ENCODE measurements around the gene CKAP5.

The CKAP5 gene

DNA sequence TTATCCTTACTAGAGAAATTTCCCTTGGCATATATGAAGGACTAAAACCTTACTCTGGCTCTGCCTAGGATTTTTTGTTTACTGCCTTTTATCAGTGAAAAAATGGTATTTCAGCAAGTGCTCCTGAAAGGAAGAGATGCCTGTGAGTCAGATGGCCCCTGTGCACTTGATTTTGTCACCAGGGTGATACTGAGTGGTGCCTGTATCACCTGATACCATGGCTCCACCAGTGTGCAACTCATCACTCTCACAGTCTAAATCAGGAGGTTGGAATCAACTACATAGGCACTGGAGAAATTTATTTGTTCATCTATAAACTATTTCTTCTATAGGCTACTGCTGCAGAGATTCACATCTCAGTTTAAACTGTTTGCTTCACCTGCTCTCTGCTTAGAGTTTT, 83.8 kb downstream of the CKAP5 start:
- DNase-seq (ENCODE audit: low read depth): no peak

DNA sequence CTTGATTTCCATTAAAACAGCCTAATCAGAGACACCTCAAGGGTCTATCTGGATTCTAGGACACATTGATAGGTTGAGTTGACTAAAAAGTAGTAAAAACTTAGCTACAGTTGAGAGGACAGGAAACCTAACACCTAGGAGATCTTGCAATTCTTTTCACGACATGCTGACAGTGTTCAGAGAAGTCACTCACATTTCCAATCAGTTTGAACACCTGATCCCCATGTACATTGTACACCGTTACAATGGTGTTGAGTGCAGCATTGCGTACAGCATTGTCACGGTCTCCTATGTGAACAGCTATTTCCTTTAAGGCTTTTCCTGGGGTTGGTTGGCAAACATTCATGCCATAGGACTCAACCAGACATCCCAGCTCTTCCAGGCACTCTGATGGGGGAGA, 84.3 kb downstream of the CKAP5 start:
- DNase-seq (ENCODE audit: low read depth): no peak

DNA sequence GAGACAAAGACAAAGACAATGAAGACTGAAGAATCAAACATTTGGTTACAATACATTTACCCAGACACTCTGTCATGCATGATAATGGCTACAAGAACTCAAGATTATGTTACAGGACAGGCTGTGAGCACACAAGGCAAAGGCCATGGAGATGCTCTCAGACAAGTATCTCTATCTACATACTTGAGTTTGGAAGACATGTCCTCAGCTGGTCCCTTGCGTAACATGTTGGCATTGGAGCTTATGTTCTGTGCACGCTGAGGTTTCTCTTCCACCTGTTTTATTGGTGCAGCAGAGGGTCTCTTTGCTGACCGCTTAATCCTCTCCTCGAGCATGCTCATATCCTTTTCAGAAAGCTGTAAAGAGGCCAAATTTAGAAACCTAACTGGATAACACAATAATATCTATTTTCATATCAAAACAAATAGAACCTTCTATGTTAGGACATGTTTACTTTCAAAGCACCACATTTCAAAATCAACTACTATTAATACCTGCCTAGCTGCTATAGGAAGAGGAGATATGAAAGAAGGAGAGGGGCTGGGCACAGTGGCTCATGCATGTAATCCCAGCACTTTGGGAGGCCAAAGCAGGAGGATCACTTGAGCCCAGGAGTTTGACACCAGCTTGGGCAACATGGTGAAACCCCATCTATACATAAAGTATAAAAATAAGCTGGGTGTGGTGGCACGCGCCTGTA, 85.5 kb downstream of the CKAP5 start:
- DNase-seq (ENCODE audit: low read depth): no peak

DNA sequence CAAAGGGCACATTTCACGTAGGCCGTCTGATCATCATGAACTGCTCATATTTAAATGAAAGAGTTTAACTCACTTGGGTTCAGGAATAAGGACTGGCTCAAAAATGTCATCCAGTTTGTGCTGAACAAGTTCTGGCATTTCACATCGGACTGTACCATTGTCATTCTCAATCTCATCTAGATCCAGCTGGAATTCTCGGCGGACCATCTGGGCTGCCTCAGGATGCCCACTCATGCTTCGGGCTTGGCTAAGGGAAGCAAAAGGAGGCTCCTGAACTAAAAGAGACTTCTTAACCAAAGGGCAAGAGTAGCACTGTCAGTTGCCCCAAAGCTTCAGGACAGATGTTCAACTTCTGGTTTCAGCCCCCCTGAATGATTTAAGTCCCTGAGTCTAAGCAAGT, 86.9 kb downstream of the CKAP5 start:
- DNase-seq (ENCODE audit: low read depth): no peak

DNA sequence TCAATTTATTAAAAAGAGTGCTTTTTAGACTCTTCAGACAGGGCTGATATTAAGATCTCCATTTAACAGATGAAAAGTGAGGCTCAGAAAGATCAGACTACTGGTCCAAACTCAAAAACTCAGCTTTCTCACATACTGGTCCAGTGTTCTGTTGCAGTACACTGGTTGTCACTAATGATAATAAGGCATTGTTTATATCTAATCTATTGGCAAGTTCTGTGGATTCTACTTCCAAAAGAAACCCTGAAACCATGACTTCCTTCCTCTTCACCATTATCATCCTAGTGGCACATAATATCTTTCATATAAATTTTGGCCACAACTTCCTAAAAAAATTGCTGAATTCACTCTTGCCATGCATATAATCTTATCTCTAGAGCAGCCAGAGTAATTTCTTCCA, 90.1 kb downstream of the CKAP5 start:
- no peak for DNase-seq (ENCODE audit: low read depth)

DNA sequence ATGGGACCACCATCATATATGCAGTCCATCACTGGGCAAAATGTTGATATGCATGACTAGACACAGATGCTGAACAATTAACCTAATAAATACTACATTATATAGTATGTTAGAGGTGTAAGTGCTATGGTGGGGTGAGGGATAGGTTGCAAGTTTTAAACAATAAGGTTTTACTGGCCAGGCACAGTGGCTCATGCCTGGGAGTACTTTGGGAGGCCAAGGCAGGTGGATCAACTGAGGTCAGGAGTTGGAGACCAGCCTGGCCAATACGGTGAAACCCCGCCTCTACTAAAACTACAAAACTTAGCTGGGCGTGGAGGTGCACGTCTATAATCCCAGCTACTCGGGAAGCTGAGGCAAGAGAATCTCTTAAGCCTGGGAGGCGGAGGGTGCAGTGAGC, 98.9 kb downstream of the CKAP5 start:
- no peak for DNase-seq (ENCODE audit: low read depth)

DNA sequence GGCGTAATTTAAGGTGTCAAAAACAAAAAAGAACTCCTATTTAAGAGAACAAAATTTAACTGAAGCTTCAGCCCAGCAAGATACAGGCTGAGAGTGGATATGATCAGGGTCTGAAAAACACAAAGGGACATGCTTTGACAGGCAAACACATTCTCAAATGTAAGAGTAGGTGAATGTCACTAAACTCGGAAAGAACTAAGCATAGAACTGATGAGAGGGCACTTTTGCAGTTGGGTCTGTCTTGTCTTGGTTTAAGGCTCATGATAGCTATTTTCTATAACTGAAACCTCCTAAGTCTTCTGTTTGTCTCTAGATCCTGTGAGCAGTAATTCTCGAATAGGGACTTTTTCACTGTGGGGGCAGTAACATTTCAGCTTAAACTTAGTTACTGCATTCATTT, 100.1 kb downstream of the CKAP5 start:
- DNase-seq (ENCODE audit: low read depth): no peak

DNA sequence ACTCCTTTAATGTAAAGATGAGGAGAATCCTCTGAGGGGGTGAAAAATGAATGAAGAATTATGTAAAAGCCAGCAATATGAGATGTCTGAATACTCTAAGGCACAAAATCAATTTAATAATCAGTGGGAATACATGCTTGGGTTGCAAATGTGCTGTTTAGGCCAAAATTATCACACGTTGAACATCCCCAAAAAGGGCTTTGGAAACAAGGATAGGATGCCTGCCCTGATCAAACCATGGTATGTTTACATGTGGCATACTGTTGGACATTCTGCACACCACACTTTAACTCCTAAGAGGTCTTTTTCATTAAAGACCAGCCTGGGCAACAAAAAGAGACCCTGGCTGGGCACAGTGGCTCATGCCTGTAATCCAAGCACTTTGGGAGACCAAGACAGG, 100.8 kb downstream of the CKAP5 start:
- no peak for DNase-seq (ENCODE audit: low read depth)

DNA sequence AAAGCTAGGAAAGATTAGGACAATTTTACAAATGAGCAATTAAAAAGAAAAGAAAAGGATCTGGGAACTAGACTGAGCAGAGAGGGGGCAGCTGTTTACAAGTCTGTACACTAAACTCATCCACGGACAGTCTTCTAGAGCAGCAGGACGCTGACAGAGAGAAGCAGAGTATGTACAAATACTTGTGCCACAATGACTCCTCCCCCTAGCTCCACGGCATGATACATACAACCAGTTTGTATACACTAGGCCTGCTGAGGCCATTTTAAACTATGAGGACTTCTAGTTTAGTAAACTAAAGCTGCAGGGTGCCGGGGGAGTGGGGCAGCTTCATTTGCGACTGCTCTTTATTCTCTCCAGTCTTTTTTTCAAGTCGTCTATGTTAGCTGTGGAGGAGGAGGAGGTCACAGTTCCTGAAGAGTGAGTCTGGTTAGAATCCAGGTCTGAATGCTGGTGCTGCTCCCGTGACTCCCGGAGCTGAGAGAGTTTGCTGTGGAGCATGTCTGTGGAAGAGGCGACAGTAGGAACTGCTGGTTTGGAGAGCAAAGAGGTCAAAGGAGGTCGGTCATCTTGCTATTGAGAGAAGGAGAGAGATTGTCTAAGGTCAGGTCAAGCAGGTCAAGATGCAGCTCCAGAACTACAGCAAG, 102.3 kb downstream of the CKAP5 start:
- DNase-seq (ENCODE audit: low read depth): no peak

DNA sequence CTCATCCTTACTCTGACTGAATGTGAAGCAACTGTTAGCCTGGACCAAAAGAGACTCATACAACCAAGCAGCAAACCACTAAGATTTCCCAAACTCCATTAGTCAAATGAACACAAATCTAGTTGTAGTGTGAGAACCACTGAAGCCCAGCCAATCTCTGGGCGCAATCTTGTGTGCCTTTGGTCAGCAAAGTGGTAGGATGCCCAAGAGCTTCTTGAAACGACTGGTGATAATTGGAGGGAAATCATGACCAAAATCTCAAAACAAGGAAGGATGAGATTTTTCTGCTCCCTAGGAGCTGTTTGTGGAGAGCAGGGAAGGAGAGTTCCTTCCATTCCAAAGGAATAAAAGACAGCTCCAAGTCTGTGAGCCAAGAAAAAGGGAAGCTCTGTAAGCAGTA, 103.0 kb downstream of the CKAP5 start:
- no peak for DNase-seq (ENCODE audit: low read depth)

DNA sequence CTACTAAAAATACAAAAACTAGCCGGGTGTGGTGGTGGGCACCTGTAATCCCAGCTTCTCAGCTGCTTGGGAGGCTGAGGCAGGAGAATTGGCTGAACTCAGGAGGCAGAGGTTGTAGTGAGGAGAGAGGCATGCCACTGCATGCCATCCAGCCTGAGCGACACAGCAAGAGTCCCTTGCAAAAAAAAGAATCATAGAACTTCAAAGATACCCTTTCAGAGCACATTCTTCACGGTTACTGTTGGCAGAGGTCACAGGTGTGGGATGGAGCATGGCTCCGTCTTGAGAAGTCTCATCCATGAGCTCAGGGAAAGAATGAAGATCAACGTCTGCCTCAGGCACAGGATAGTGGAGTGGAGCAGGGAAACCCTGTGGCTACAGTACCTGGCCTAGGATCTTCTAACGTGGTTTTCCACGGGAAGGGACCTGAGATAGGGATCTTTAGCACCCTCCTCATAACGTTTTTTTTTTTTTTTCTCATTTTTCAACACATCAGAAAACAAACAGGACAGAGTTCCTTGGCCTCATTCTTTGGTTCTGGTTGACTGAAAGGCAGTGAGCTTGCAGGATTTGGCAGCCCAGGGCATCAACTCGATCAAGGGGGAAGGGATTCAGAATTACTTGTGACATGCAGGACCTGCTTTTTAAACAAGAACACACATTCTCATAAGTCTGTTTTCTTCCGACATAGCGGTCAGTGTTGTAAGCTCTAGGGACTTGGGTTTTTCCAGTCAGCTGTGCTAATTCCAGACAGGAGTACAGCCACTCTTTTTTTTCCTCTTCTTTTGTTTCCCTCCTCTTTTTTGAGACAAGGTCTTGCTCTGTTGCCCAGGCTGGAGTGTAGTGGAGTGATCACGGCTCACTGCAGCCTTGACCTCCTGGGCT, 104.2 kb downstream of the CKAP5 start:
- DNase-seq (ENCODE audit: low read depth): no peak

DNA sequence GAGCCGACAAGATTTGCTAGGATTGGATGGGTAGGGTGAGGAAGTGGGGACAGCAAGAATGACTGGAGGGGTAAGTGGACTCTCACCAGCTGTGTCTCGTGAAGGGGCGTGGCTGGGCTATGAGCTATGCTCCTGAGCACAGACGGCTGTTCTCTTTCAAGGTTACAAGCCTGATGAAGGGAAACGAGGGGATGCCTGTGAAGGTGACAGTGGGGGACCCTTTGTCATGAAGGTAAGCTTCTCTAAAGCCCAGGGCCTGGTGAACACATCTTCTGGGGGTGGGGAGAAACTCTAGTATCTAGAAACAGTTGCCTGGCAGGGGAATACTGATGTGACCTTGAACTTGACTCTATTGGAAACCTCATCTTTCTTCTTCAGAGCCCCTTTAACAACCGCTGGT, 107.2 kb downstream of the CKAP5 start:
- DNase-seq (ENCODE audit: low read depth): no peak

DNA sequence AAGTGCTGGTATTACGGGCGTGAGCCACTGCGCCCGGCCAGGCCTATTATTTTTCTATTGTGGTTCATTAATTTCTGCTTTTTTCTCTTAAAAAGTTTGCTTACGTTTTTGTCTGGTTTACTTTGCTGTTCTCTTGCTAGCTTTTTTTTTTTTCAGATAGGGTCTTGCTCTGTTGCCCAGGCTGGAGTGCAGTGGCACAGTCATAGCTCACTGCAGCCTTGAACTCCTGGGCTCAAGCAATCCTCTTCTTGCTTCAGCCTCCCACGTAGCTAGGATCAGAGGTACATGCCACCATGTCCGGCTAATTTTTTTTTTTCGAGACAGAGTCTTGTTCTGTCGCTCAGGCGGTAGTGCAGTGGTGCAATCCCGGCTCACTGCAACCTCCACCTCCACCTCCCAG, 108.4 kb downstream of the CKAP5 start:
- DNase-seq (ENCODE audit: low read depth): no peak

DNA sequence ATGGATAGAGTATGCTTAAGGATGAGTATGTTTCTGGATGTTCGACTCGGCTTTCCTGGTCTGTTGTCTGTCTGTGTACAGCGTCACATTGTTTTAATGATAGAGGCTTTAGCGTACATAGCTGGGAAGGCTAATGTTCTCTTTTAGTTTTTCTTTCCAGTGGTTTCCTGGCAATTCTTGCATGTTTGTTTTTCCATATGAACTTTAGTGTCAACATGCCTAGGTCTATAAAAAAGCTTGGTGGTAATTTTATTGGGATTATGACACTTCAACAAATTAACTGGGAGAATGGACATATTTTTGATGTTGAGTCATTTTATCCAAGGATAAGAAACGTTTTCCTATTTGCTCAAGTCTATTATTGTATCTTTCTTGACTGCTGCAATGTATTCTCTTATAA, 109.5 kb downstream of the CKAP5 start:
- DNase-seq (ENCODE audit: low read depth): no peak

DNA sequence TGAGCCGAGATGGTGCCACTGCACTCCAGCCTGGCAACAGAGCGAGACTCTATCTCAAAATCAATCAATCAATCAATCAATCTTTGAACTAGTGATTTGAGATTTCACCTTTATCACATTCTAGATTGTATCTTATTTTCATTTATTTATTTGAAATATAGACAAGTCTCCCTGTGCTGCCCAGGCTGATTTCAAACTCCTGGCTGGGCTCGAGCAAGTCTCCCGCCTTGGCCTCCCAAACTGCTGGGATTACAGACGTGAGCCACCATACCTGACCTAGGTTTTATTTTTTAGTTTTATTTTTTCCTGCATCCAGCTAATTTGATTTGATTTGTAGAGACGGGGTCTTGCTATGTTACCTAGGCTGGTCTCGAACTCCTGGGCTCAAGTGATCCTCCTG, 109.9 kb downstream of the CKAP5 start:
- DNase-seq (ENCODE audit: low read depth): no peak

DNA sequence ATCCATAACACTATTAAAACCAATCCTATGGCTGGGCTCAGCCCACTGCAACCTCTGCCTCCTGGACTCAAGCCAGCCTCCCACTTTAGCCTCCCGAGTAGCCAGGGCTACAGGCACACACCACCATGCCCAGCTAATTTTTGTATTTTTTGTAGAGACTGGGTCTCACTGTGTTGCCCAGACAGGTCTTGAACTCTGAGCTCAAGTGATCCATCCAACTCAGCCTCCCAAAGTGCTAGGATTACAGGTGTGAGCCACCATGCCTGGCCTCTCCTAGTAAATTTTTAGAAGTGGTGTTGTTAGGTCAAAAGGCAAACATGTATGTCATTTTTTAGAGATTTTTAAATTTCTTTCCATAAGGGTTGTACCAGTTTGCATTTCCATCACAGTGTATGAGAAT, 112.8 kb downstream of the CKAP5 start:
- DNase-seq (ENCODE audit: low read depth): no peak

DNA sequence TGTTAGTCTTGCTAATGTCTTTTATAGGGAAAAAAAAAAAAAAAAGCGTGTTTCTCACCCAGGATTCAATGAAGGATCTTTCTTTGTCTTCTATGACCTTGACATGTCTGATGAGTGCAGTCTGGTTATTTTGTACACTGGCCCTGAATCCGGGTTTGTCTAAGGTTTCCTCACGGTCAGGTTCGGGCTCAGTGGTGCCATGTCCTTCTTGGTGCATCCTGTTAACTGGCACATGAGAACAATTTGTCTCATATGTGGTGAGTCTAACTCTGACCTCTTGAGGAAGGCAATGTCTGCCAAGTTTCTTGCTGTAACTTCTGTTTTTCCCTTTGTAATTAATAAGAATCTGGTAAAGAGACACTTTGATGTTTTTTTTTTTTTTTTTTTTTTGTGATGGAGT, 114.5 kb downstream of the CKAP5 start:
- DNase-seq (ENCODE audit: low read depth): no peak

DNA sequence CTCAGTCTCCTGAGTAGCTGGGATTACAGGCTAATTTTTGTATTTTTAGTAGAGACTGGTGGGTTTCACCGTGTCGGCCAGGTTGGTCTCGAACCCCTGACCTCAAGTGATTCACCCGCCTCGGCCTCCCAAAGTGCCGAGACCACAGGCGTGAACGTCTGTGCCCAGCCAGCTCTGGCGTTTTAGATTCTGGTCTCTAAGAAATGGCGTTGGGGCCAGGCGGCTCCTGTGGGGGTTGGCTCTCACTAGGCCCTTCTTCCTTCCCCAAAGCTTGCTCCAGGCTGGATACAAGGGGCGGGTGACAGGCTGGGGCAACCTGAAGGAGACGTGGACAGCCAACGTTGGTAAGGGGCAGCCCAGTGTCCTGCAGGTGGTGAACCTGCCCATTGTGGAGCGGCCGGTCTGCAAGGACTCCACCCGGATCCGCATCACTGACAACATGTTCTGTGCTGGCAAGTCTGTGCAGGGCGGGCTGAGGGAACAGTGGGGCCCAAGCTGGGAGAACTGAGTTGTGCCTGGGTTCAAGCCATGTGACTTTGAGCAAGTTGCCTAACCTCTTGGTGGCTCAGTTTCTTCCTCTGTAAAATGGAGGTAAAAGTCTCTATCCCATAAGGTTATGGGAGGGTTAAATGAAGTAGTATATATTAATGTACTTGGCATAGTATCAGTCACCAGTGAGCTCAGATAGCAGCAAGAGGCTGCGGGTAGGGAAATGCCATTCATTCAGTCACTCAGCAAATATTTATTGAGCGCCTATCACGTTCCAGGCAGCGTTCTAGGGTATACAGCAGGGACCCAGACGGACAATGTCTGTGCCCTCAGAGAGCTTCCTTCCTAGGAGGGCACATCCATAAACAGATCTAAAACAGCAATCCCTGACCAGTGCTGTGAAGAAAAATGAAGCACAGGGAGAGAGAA, 116.7 kb downstream of the CKAP5 start:
- DNase-seq (ENCODE audit: low read depth): no peak

DNA sequence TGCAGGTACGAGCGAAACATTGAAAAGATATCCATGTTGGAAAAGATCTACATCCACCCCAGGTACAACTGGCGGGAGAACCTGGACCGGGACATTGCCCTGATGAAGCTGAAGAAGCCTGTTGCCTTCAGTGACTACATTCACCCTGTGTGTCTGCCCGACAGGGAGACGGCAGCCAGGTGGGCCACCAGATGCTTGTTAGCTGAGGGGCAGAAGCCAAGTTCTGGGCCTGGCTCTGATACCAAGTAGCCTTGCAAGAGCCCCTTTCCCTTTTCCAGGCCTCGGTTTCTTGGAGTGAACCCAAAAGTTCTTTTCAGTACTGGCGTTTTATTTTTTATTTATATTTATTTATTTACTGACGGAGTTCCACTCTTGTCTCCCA, 117.4 kb downstream of the CKAP5 start:
- no peak for DNase-seq (ENCODE audit: low read depth)

DNA sequence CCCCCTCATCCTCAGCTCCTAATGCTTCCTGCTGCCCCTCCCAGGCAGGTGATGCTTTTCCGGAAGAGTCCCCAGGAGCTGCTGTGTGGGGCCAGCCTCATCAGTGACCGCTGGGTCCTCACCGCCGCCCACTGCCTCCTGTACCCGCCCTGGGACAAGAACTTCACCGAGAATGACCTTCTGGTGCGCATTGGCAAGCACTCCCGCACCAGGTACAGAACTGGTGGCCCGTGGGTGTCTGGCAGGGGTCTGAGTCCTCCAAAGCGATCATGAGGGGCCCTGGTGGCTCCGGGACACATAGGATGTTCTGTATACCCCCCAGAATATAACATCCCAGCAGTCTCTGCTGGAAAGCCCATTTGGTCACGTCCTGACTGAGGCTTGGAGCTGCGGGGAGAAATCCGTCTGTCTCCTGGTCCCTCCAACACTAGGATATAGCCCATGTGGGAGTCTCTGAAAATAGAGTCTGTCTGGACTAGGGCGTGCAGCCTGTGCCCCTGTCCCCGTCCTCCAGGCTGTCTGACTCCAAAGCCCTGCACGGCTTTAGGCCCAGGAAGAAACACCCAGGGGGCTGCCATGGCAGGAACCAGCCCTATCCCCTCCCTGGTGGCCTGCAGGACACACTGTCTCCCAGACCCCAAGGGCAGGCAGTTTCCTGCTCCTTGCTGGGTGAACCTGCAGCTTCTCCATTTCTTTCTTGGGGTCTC, 118.0 kb downstream of the CKAP5 start:
- no peak for DNase-seq (ENCODE audit: low read depth)

DNA sequence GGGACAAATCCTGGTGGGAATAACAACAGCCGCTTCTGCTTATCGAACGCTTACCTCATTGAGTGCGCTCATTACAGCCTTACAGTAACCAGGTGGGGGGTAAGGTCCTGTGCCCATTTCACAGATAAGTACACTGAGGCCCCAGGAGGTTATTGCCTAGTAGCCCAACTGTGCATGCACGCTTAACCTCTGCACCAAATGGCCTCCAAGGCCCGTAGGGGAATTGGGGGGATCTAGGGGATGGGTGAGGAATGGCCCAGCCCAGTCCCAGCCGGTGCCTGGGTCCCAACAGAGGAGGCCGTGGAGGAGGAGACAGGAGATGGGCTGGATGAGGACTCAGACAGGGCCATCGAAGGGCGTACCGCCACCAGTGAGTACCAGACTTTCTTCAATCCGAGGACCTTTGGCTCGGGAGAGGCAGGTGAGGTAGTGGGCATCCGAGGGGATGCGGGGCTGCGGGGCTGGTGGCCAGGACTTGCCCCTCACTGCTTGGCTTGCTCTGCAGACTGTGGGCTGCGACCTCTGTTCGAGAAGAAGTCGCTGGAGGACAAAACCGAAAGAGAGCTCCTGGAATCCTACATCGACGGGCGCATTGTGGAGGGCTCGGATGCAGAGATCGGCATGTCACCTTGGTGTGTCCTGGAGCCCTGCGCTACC, 119.7 kb downstream of the CKAP5 start:
- DNase-seq (ENCODE audit: low read depth): no peak

Measured in activated T-cell treated with anti-CD3 and anti-CD28 coated beads for 24 hours (primary cell).